Stimulated activated CD4-positive, alpha-beta T cell treated with anti-CD3 and anti-CD28 coated beads, Interleukin-1b, Interleukin-23, amount 100 ng/mL, for 24 hours (primary cell): ENCODE data around the gene FYCO1.
A peak's percentile ranks its signal among the peaks of the same experiment; 100 is the strongest.
"Not testable (repeated sequence)": the region's sequence is repeated elsewhere in the genome, so short reads cannot be mapped to it uniquely, and the experiment has no call there.

Source experiments
- DNase-seq, 4 experiments: peaks; one replicate each; pipeline ENCODE4 v3.0.0-alpha.2; 2020; ENCODE audit warnings: low read depth in 4 of 4, low spot score in 1 of 4

Gene FYCO1

DNA sequence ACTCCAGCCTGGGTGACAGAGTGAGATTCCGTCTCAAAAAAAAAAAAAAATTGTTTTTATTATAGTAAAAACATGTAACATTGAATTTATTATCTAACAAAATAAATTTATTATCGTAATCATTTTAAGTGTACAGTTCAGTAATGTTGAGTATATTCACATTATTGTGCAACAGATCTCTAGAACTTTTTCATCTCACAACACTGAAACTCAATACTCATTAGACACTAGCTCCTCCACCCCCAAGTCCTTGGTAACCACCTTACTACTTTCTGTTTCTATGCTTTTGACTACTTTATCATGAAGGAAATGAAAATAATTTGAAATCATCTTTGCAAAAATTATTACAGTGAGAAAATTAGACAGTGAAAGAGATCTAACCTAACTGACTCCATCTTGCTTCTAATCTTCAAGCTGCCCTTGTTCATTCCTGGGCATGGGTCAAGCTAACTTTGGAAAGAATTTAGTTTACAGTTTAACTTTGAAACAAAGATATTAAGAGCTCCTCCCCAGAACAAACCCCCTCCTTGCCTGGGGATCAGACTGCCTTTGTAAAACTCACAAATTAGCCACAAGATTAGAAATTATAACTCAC is 15.0 kb upstream of the FYCO1 start:
- DNase-seq: no peak

DNA sequence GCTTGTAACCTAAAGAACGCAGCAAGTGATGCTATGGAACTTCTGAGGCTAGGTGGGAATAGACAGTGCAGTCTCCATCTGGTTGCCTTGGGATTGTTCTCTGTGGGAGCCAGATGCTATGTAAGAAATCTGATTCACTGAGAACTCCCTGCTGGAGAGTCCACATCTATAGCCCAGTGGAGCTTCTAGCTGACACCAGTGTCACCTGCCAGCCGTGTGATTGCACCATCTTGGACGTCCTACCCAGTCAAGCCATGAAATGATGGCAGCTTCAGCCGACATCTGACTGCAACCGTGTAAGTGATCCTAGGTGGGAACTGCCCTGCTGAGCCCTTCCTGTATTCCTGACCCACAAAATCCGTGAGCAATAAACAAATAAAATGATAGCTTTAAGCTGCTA is 12.4 kb upstream of the FYCO1 start:
- no peak for DNase-seq

DNA sequence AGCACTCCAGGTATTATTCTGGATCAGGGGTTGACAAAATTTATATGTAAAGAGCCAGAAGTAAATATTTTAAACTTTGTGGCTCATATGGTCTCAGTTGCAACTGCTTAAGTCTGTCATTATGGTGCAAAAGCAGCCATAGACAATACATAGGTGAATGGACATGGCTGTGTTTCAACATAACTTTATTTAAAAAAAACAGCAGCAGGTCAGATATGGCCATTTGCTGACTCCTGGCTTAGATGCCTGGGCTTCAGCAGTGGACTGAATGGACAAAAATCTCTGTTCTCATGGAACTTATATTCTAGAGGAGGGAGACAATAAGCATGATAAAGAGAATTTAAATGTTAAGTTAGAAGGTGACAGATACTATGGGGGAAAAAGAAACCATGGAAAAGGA is 11.7 kb upstream of the FYCO1 start:
- DNase-seq: no peak

DNA sequence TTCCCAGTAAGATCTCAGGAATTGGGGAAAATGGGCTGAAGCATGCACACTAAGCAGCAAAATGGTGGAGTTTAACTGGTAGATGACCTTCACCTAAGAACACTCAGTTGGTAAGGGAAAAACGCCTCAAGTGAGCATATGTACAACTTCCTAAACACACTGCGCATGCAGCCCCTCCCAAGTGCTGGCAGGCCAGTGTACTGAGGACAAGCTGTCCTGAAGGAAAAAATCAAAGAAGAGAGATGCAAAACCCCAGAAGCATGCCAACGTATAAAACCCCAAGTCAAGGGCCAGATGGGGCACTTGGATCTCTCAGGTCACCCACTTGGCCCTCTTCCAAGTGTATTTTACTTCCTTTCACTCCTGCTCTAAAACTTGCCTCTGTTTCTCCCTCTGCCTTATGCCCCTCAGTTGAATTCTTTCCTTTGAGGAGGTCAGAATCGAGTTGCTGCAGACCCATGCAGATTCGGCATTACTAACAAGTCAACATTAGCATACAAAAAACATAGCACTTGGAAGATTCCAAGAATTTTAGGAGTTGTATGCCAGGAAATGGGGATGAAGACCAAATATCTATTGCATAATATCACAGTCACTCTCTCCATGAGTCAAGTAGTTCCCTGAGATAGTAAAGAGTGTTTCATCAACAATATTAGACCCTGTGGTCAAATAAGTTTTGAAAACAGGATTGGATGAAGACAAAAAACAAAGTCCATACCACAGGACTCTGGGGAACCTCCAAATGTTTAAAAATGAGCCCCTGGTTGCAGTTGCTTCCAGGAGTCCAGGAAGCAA is 10.8 kb upstream of the FYCO1 start:
- no peak for DNase-seq

DNA sequence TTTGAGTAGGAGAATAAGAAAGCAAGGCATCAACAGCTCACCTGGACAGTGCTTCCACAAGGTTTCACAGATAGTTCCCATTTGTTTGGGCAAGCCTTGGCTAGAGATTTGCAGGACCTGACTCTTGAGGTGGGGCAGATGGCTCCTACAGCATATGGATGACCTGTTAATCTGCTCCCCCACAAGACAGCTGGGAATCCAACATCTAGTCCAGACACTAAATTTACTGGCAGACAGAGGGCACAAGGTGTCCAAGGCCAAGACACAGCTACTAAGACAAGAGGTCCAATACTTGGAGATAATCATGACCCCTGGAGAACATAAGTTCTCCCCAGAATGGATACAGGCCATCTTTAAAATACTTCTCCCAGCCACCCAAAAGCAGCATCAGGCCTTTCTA is 8.1 kb upstream of the FYCO1 start:
- not testable (repeated sequence) for DNase-seq

DNA sequence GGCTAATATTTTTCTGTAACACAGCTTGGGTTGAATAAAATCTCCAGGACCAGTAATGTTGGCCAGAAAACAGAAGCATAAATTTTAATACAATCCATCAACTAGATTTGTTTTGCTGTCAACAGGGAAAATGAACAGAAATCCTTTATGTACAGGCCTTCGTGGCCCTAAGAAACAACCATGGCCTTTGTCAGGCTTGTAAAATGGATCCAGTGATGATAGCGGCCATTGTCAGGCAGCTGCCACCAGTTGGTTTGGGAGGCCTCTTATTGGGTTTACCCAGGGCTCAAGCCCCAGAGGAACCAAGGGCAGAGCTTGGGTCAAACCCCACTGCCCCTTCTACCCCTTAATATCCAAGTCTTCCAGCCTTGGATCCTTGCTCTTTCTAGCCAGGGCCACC is 5.6 kb upstream of the FYCO1 start:
- DNase-seq: no peak

DNA sequence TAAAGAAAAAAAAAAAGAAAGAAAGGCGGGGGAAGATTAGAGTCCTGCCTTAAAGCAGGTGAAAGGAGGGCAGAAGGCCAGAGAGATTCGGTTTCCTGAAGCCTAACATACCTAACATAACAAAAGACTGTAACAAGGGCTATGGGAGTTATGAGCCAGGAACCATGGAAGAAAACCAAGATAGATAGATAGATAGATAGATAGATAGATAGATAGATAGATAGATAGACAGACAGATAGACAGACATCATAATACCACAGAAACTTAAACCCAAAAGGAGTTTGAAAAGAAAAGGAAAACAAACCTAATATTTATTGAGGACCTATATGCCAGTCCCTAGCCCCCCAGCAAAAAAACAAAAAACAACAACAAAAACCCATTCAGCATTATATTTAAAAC is 2.3 kb upstream of the FYCO1 start:
- no peak for DNase-seq

DNA sequence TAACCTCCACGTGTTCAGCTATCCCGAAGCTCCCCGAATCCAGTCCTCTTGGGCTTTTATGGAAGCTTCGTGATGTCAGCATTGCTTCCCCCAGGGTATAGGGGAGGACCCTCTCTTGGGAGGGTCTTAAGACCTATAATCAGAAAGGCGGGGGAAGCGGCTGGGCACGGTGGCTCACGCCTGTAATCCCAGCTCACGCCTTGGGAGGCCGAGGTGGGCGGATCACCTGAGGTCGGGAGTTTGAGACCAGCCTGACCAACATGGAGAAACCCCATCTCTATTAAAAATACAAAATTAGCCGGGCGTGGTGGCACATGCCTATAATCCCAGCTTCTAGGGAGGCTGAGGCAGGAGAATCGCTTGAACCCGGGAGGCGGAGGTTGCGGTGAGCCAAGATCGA is 1.9 kb upstream of the FYCO1 start:
- not testable (repeated sequence) for DNase-seq

DNA sequence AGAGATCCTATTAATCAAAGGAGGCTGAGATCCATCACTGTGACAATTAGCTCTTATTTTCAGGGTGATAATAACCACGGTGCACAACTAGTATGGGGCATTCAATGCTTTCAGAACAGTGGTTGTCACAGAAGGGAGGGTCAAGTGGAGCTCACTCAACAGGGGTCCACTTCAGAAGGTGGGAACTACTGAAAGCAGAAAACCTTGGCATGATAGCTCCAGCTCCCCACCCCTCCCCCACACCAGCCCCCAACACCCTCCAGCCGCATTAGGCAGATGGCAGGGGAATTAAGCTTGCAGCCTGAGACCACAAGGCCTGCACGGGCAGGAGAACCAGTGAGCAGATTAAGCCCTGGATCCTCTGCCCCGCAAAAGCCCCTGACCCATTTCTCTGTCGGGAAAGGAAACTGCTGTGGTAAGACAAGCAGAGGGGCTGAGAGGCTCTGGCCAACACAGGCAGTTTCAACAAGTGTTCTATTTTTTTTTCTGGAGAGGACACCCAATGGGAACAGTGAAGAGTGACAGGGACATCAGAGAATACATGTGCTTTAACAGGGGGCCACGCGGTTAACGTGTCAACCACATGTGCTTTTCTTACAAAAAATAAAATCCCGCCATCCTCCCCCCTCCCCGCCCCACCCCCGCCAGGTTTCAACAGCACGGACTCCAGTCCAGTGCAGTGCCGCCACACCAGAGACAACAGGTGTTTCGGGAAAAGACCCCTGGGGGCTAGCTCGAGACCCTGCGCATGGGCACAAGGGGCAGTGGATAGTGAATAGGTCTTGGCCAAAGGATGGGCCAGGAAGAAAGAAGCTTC is 997 bp downstream of the FYCO1 start:
- peak in 2 of 4 experiments; percentile 14 to 26 for DNase-seq

DNA sequence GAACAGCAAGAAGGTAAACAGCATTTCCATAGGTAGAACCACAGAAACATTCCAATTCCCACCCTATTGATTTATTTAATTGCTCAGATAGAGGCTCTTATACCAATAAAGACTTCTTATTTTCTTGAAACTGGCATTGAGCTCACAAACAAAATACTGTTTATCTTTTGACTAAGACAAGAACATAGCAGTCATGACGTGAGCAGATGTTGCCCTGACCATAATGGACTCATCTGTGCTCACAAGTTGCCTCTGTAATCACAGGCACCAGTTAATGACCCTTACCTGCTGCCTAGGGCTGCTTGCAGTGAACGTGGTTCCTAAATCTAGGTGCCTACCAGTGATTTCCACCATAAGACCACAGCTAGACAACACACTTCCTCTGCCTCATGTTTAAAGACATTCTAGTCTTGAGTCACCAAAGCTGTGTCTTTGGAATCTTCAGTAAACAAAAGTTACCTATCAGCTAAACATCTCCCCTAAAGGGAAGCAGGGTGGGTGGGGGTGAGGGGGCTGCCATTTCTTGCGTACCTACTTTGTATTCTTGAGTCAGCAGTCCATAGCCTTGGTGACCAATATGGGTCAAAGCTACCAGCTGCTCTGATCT is 2.1 kb downstream of the FYCO1 start:
- no peak for DNase-seq

DNA sequence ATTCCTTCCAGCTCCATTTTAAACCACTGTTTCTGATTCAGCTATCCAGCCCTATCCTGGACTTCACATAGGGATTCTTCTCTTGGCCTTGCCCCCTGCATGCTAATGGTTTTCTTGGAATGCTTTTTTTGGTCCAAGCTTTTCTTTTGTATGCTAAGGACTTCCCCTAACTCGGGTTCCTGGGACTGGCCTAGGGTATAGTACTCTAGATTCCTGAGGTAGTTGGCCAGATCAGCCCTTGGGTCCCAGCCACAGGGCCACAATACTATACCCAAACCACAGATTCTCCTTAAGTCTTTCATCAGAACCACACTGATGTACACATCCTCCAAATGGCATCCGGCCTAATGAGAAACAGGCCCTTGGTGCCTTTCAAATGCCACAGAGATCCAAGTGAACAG is 2.8 kb downstream of the FYCO1 start:
- DNase-seq: no peak

DNA sequence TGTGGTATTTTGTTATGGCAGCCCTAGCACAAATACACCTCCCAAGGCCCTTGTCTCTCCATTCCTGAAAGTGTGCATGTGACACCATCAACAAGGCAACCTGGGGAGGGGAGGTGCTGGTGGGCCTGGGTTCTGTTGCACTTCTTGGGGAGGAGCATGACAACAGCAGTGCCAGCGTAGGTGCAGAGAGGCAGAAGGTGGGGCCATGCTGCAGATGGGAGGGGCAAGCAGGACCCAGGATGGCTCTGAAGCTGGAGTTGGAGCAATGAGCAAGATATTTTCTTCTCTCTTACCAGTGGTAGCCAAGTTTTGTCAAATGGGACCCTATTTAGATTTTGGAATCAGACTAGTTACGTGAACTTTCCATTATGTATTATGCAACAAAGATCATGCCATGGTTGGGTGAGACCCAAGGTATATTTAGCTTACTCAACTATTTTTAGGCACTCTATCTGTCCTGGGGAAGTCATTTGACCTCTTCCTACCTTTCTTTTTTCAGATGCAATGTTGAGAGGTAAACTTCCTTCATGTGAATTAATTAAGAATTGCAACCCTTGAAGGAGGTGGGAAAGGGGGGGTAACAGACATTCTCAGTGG is 3.4 kb downstream of the FYCO1 start:
- no peak for DNase-seq

DNA sequence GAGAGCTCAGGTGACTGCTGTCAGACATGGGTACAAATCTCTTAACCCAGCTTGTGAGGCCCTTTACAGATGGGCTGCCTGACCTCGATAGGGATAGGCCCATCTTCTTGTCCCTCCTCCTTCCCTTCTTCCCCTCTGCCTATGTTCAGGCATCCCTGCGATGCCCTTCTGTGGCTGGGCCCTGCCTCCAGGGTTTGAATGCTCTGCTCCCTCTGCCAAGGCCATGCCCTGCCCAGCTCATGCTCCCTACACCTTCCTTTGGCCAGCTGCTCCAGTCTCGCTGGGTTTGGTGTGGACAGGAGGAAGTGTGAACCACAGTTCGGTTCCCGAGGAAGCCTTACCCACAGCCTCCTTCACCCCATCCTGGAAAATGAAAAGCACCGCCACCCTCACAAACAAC is 4.3 kb downstream of the FYCO1 start:
- DNase-seq: no peak

DNA sequence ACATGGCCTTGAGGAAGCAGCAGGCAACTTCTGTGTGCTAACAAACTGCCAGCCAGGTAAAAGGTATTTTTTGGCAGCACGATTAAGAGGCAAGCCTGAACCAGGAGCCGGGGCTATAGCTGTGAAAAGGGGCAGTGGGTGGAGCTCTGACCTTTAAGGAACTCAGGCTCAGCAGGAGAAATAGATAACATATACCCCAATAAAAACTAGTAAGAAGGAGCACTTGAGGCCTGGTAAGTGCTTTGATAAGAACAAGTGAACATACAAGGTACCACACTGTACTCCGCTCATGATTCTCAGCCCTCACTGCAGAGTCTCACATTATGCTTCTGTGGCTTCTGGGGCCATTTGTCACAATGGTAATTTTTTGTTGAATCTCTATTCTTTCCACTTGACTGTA is 5.4 kb downstream of the FYCO1 start:
- DNase-seq: no peak

DNA sequence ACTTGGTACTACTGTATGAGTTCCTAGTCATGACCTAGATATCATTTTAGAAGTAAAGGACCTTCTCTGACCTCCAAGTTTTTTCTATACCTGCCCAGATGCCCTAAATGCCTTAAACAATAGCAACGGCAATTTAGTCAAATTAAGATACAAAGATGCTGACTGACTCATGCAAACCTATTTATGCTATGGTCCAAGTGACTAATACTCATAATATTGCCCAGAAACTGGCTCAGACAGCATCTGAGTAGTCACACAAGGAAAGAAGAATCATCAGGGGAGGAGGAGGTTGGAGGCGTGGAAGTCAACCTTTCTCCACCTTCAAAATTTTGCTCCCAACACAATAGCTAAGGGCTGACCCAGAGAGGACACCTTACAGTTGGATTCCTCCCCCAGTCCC is 6.8 kb downstream of the FYCO1 start:
- DNase-seq: no peak

DNA sequence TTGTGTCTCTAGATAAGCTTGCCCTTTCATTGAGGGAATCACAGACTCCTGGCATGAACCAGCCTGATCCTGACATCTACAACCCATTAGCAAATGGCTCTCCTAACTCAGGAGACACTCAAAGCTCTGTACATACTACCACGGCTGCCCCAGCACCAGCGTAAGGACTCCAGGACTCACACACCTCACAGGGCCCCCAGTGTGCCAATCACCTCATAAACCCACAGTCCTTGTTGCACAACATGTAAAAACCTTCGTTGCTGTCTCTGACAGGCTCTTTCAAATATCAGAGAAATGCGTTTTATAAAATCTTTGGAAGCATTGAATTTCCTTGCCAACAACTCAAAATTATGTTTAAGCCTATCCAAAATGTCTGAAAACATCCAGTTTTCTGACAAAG is 7.3 kb downstream of the FYCO1 start:
- no peak for DNase-seq

DNA sequence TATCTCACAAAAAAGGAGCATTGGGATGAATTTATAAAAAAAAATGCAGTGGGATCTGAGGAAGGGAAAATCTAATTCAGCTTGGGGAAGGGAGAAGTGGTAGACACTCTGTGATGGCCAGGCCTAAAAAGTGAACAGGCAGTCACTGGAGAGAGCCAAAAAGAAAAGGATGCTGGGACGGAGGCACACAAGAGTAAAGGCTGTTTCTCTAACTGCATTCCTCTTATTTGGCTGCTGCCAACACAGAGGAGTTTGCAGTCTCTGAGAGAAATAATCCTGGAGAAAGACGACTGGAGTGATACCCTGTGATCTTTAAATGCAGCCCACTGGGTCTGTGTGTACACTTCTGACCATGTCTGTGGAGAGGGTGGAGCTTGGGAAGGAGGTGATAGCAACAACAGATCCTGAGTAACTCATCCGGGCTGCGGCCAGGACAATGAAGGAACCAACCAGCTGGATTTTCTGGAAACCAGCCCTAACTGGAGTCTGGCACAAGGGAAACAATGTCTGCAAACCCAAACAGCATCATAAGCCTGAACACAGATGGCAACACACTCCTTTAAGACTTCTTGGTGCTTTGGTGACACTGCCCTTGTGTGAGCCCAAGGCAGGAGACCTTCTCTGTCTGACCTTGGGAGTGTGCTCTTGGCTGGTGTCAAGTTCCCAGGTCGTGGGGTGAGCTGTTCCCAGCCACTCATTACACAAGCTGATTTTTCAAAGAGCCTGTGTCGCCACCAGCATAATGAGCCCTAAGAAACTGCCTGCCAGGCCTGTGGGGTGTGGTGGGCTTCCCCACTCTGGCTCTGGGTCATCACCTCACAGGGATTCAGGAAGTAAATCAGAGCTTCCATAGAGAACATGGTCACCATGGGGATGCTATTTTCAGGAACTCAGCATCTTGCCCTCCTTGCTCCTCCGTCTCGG is 8.0 kb downstream of the FYCO1 start:
- DNase-seq: no peak

DNA sequence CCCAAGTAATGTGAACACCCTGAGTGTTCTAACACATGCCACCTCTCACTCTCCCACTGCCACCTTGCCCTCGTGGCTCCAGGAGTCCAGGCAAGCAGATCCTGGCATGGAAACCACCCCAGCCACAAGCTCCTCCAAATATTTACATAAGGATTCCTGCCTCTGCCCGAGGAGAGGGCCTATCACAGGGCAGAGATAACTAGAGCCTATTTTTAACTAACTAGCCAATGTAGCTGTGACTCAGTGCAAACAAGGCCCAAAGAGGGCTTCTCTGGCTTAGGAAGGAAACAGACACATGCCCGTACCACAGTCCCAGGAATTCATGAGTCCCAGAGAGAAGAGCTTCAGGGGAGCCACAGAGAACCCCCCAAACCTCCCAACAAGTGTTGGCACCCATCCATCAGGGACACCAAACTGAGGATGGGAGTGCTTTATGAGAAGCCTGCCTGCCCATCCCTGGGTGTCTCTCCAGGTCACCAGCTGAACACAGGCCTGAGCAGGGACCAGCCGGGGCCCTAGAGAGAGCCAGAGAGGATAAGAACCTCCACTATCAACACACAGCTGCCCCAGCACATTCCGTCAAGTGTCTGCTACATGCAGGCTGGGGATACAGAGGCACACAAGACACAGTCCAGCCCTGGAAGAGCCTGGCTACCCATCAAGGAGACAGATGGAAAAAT is 9.2 kb downstream of the FYCO1 start:
- DNase-seq: no peak

DNA sequence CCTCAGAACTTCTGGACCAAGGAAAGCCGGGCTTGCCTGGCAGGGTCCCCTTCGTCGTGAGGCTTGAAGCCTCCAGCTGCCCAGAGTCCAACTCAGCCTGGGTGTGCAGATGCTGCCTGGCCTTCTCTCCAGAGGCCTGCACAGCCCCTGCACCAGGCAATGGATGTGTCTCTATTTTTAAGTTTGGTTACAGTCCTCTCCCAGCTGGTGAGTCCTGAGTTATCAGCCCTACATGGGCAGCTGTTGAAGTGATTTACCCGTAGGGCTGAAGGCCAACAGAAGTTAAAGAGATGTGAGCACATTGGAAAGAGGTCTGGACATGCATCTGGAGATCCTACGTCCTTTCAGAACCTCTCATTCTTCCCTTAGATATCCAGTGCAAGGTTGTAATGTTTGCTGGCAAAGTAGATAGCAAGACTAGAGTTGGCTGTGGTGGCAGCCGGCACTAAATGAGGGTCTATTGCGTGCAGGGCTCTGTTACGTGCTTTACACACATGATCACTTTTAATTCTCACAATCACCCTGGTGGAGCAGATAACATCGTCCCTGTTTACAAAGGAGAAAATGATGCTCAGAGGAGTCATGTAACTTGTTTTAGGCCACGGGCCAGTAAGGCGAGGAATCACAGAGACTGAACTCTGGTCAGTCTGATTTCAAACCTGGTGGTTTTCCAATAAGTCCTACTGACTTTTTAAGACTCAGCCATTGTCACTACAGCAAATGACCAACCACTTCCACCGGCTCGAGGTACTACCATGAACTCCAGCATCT is 9.9 kb downstream of the FYCO1 start:
- no peak for DNase-seq
